GM12878 (cell line): ENCODE data around the gene FANCG.

Experiments
- CEBPB ChIP-seq, 2 experiments: fragments of 150-350 bp in 1 of 2; IDR thresholded peaks; 2 replicates each; pipeline ENCODE4 v1.6.1; 2012 to 2014; ENCODE audit warnings: low read depth in 2 of 2, low read length in 2 of 2, borderline replicate concordance in 1 of 2, inconsistent platforms in 1 of 2
- CTCF ChIP-seq, 3 experiments: IDR thresholded peaks in 2 of 3; conservative IDR thresholded peaks in 1 of 3; 2 replicates each; pipeline ENCODE4 v1.5.1; 2011; ENCODE audit warnings: low read depth in 3 of 3, low read length in 3 of 3, mild to moderate bottlenecking in 3 of 3, control low read depth in 2 of 3, moderate library complexity in 2 of 3, inconsistent platforms in 1 of 3, mixed read lengths in 1 of 3; ENCODE audit not compliant: control insufficient read depth in 2 of 3, insufficient read depth in 1 of 3; ENCODE audit errors: extremely low read depth in 1 of 3
- GABPA ChIP-seq: IDR thresholded peaks from 2 replicates; pipeline ENCODE4 v1.6.1; 2014; ENCODE audit warnings: antibody characterized with exemption, low read depth, mild to moderate bottlenecking, inconsistent platforms
- RAD21 ChIP-seq: IDR thresholded peaks from 2 replicates; pipeline ENCODE4 v1.6.1; 2011; ENCODE audit warnings: mild to moderate bottlenecking, low read depth, low read length, moderate library complexity; ENCODE audit not compliant: insufficient read depth
- SP1 ChIP-seq: IDR thresholded peaks from one replicate; pipeline ENCODE4 v1.6.1; 2011; ENCODE audit warnings: low read depth, low read length
- USF2 ChIP-seq: IDR thresholded peaks from 2 replicates; pipeline ENCODE4 v1.6.1; 2011; ENCODE audit warnings: low read depth, low read length, improper control_type of control experiment, borderline replicate concordance

- no peak for TF ChIP-seq CTCF (IDR thresholded peaks at IDR 0.05 in 2 of 3, conservative IDR thresholded peaks at IDR 0.05 in 1 of 3; ENCODE audit: control insufficient read depth in 2 of 3, extremely low read depth in 1 of 3, insufficient read depth in 1 of 3, low read depth in 3 of 3, low read length in 3 of 3)
- no peak for TF ChIP-seq RAD21
- TF ChIP-seq GABPA, result no peak
- no peak for TF ChIP-seq SP1
- no peak for TF ChIP-seq CEBPB (IDR thresholded peaks at IDR 0.05; ENCODE audit: borderline replicate concordance in 1 of 2, low read depth in 2 of 2, low read length in 2 of 2)
- TF ChIP-seq USF2, result no peak
These were observed 19.1 kb downstream of the FANCG start for GRCh38 chr9:35060548-35061207.
